HFF-Myc (cell line): Measurements from ENCODE around the gene CAPRIN2.

Source experiments
- DNase-seq: peaks from one replicate; pipeline ENCODE4 v3.0.0-alpha.2; 2011; ENCODE audit warnings: low read depth; ENCODE audit errors: extremely low read depth
- H3K4me3 ChIP-seq: replicated peaks from 2 replicates; pipeline ENCODE4 v1.5.1; 2011; ENCODE audit warnings: low read depth, mild to moderate bottlenecking, control low read depth, low read length
- TF ChIP-seq, protein P1 (sequence below): IDR thresholded peaks from 2 replicates; pipeline ENCODE4 v1.5.1; 2012; ENCODE audit warnings: mild to moderate bottlenecking, low read depth, low read length, control low read depth; ENCODE audit errors: missing control alignments

The CAPRIN2 gene

DNA sequence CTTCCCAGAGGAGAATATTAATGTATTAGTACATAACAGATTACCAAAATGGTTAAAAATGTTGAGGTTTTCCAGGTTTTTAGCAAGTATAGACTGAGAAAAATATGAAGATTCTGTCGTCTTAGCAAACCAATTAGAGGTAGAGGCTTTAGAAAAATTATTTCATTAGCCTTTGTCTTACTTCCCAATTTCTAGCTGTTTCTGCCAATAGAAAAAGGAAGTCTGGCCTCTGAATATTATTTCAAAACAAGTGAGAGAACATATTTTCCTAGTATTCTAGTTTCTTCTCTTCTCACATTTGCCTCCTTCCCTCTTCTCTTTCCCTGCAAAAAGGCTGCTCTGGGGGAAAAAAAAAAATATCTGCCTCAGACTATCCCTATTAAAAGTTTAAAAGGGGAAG lies 75.5 kb downstream of the CAPRIN2 start:
- no peak for DNase-seq
- TF ChIP-seq, protein P1, sequence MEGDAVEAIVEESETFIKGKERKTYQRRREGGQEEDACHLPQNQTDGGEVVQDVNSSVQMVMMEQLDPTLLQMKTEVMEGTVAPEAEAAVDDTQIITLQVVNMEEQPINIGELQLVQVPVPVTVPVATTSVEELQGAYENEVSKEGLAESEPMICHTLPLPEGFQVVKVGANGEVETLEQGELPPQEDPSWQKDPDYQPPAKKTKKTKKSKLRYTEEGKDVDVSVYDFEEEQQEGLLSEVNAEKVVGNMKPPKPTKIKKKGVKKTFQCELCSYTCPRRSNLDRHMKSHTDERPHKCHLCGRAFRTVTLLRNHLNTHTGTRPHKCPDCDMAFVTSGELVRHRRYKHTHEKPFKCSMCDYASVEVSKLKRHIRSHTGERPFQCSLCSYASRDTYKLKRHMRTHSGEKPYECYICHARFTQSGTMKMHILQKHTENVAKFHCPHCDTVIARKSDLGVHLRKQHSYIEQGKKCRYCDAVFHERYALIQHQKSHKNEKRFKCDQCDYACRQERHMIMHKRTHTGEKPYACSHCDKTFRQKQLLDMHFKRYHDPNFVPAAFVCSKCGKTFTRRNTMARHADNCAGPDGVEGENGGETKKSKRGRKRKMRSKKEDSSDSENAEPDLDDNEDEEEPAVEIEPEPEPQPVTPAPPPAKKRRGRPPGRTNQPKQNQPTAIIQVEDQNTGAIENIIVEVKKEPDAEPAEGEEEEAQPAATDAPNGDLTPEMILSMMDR: no peak
- no peak overlapping the region for H3K4me3 ChIP-seq

DNA sequence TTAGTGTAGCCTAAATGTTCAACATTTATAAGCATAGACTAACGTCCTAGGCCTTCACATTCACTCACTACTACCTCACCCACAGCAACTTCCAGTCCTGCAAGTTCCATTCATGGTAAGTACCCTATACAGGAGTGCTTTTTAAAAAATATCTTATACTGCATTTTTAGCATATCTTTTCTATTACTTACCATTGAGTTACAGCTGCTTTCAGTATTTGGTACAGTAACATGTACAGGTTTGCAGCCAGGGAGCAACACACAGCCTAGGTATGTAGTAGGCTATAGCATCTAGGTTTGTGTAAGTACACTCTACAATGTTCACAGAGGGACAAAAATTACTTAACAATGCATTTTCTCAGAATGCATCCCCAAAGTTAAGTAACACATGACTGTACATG lies 76.5 kb downstream of the CAPRIN2 start:
- no peak overlapping the region for H3K4me3 ChIP-seq
- TF ChIP-seq, protein P1: no peak
- DNase-seq: no peak

DNA sequence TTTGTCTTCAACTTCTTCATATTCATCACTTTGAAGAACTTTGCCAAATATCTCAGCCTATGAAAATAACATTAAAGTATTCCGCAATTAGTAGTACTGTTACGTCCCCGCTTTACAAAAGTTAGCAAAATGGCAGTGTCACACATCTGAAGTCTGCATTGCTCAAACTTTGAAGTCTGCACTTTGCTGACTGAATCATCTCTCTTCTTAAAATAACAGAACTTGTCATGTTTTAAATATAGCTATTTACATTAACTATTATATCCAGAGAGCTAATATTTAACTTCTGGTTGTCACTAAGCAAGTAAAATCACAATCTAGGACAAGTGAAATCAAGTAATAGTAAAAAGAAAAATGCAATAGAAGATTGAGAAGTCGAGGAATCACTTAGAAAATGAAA lies 93.5 kb downstream of the CAPRIN2 start:
- DNase-seq: no peak
- TF ChIP-seq, protein P1: no peak
- H3K4me3 ChIP-seq: no peak overlapping the region
